ENCODE measurements around the gene THADA. TPM values are rescaled to one million over a fixed set of nuclear protein-coding genes. Genes with fewer than 3 reads are reported as not detected.

THADA gene
- total RNA-seq, 1 experiment from 2014 or later: 20.1 TPM

GRCh38 chr2:43199492-43200488 lies 396.0 kb downstream of the THADA start:
- Histone ChIP-seq H2BK12ac (ENCODE audit: insufficient read length, low read depth, low read length) (no peak overlapping the region), H3K79me1 (ENCODE audit: insufficient read depth, low read depth, low read length, poor library complexity, severe bottlenecking) (no peaks in the 10 kb centered on the region), H3K56ac (ENCODE audit: insufficient read length, low read depth, low read length) (no peak overlapping the region), H3K27ac (ENCODE audit: insufficient read length, low read depth, low read length) (no peak overlapping the region), H4K91ac (ENCODE audit: insufficient read length, low read depth, low read length) (no peak overlapping the region), H3K79me2 (ENCODE audit: insufficient read depth, low read length) (no peaks in the 10 kb centered on the region), H3K27me3 (ENCODE audit: insufficient read depth, low read length) (no peaks in the 10 kb centered on the region), H4K20me1 (ENCODE audit: control insufficient read depth, insufficient read depth, insufficient read length) (no peaks in the 10 kb centered on the region), H2BK5ac (ENCODE audit: insufficient read length, low read length) (no peak overlapping the region), H2AFZ (ENCODE audit: low read length) (no peak overlapping the region), H3K4me2 (ENCODE audit: insufficient read depth, insufficient read length, low read length) (no peak overlapping the region), H4K8ac (replicated peaks; ENCODE audit: insufficient read length, low read depth, low read length) (no peak overlapping the region), H3K18ac (ENCODE audit: insufficient read length, low read depth, low read length) (no peak overlapping the region), H4K5ac (ENCODE audit: insufficient read length, low read depth, low read length) (no peak overlapping the region), H3K4me1 (ENCODE audit: insufficient read depth, low read length) (no peaks in the 10 kb centered on the region; the same call in 1 of the 2 replicates), H3K23ac (ENCODE audit: insufficient read length, low read depth, low read length) (no peak overlapping the region), H3K14ac (ENCODE audit: insufficient read depth, low read length) (no peak overlapping the region), H2BK20ac (ENCODE audit: low read depth, low read length, poor library complexity, severe bottlenecking) (no peak overlapping the region), H3K9me3 (ENCODE audit: control insufficient read depth, low read depth, low read length) (no peaks in the 10 kb centered on the region), H3K9ac (ENCODE audit: extremely low read depth, insufficient read length, low read length) (no peak overlapping the region), H2BK120ac (ENCODE audit: low read depth, low read length, poor library complexity, severe bottlenecking) (no peak overlapping the region), H3K23me2 (ENCODE audit: insufficient read length, low read depth, low read length, poor library complexity, severe bottlenecking) (no peaks in the 10 kb centered on the region), H2BK15ac (ENCODE audit: low read depth, low read length) (no peak overlapping the region), H2AK5ac (ENCODE audit: insufficient read length, low read length) (no peak overlapping the region), H3K4ac (ENCODE audit: low read depth, low read length) (no peak overlapping the region), H3T11ph (ENCODE audit: low read length) (no peak overlapping the region)
- Mint-ChIP-seq H3K4me3 (no peak overlapping the region), H3K4me1 (peaks cover 18 to 22% of the 10 kb centered on the region in 2 experiments), H3K36me3 (ENCODE audit: insufficient read depth in 1 of 3, low read depth in 3 of 3) (no peaks in the 10 kb centered on the region), H3K9me3 (no peaks in the 10 kb centered on the region), H3K27ac (no peak overlapping the region), H3K27me3 (ENCODE audit: low read depth) (no peaks in the 10 kb centered on the region)
- no peak for TF ChIP-seq CTCF (conservative IDR thresholded peaks at IDR 0.05)
- peak; percentile 51 for DNase-seq
- no CpG with 5 or more reads among the region's 16 CpGs for WGBS (ENCODE audit: extremely low coverage, insufficient read length, low lambda C conversion rate)

Measured in H9 (cell line).